Fibroblast of lung (primary cell): ENCODE results near the gene ERICH6B. TPM values are rescaled to one million over a fixed set of nuclear protein-coding genes. Genes with fewer than 3 reads are reported as not detected.

Experiments used
- DNase-seq, 2 donors: peaks; one replicate each; pipeline versions ENCODE4 v3.0.0 to v3.0.0-alpha.2; 2010; ENCODE audit warnings: low read depth in 2 of 2
- H2AFZ ChIP-seq: 2 replicates; pipeline ENCODE4 v1.5.1; 2012; ENCODE audit warnings: low read length, control low read depth, inconsistent platforms
- H3K27ac ChIP-seq: 2 replicates; pipeline ENCODE4 v1.5.1; 2011; ENCODE audit warnings: low read length, control low read depth; ENCODE audit not compliant: insufficient read depth
- H3K27me3 ChIP-seq: 2 replicates; pipeline ENCODE4 v1.5.1; 2011; ENCODE audit warnings: mild to moderate bottlenecking, low read length; ENCODE audit not compliant: control insufficient read depth, insufficient read depth
- H3K36me3 ChIP-seq: 2 replicates; pipeline ENCODE4 v1.5.1; 2011; ENCODE audit warnings: low read length; ENCODE audit not compliant: control insufficient read depth, insufficient read depth
- H3K4me1 ChIP-seq: 2 replicates; pipeline ENCODE4 v1.5.1; 2011; ENCODE audit warnings: low read length; ENCODE audit not compliant: control insufficient read depth, insufficient read depth; ENCODE audit errors: extremely low read depth
- H3K4me2 ChIP-seq: 2 replicates; pipeline ENCODE4 v1.5.1; 2011; ENCODE audit warnings: low read length, control low read depth; ENCODE audit not compliant: insufficient read depth; ENCODE audit errors: extremely low read depth
- H3K4me3 ChIP-seq, 4 experiments: fragments of 200-600 bp in 1 of 4; sonication (generic) in 1 of 4; replicated peaks in 1 of 4; 2 replicates each; pipeline ENCODE4 v1.5.1; 2011 to 2016; ENCODE audit warnings: low read length in 4 of 4, low read depth in 3 of 4, mild to moderate bottlenecking in 3 of 4, control low read depth in 2 of 4, inconsistent platforms in 1 of 4, mixed read lengths in 1 of 4; ENCODE audit not compliant: insufficient read depth in 1 of 4; ENCODE audit errors: control extremely low read depth in 1 of 4
- H3K79me2 ChIP-seq: 2 replicates; pipeline ENCODE4 v1.5.1; 2012; ENCODE audit warnings: mild to moderate bottlenecking, low read length, inconsistent platforms; ENCODE audit not compliant: control insufficient read depth, insufficient read depth
- H3K9ac ChIP-seq: 2 replicates; pipeline ENCODE4 v1.5.1; 2011; ENCODE audit warnings: mild to moderate bottlenecking, low read length, control low read depth; ENCODE audit not compliant: insufficient read depth
- H3K9me3 ChIP-seq: 2 replicates; pipeline ENCODE4 v1.5.1; 2012; ENCODE audit warnings: low read depth, low read length; ENCODE audit not compliant: control insufficient read depth, insufficient read depth
- H4K20me1 ChIP-seq: 2 replicates; pipeline ENCODE4 v1.5.1; 2011; ENCODE audit warnings: low read length; ENCODE audit not compliant: control insufficient read depth, insufficient read depth; ENCODE audit errors: extremely low read depth
- EZH2 ChIP-seq: IDR thresholded peaks from 2 replicates; pipeline ENCODE4 v1.5.1; 2012; ENCODE audit warnings: low read length, control low read depth, mild to moderate bottlenecking; ENCODE audit errors: missing control alignments
- polyA plus RNA-seq, 2 donors: library from polyadenylated mRNA; depleted of rRNA in 1 of 2; stranded (reverse) in 1 of 2; unstranded in 1 of 2; fragments of >200 nt; gene quantifications; 2 replicates each; pipeline ENCODE4 v1.2.1, GENCODE V29; 2011 to 2012; ENCODE audit warnings: missing spikeins in 1 of 2
- total RNA-seq: library from RNA; depleted of rRNA; stranded (reverse); fragments of >200 nt; gene quantifications from 2 replicates; pipeline ENCODE4 v1.2.1, GENCODE V29; 2014
- TF ChIP-seq, protein P1 (sequence below), 2 donors: IDR thresholded peaks in 1 of 2; conservative IDR thresholded peaks in 1 of 2; 1 replicate in 1 of 2; 2 replicates in 1 of 2; pipeline ENCODE4 v1.5.1; 2011 to 2012; ENCODE audit warnings: low read length in 2 of 2, control low read depth in 1 of 2, inconsistent platforms in 1 of 2, low read depth in 1 of 2, mild to moderate bottlenecking in 1 of 2

The ERICH6B gene
- total and polyA plus RNA-seq, 2 donors (not counting 1 experiment from before 2014, with no cell fraction given), result not detected

DNA sequence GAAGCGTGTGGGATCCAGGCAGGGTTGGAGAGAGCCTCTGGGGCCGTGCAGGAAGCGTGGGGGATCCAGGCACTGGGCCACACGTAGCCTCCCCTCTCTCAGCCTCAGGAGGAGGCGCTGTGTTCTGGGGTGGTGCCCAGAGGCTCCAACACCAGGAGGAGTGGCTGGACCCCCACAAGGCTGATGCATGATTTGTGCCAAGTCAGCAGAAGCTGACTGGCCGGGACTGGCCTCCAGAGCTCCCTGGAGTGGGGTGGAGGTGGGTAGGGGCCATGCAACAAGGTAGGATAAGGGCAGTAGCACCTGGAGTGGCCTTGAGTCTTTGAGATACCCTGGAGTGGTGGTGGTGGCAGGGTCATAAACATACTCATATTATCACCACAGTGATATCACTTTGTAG, 75.3 kb downstream of the ERICH6B start:
- Histone ChIP-seq H3K27me3 (no peaks in the 10 kb centered on the region), H2AFZ (no peak overlapping the region), H3K9ac (no peak overlapping the region), H3K79me2 (no peaks in the 10 kb centered on the region), H3K9me3 (no peaks in the 10 kb centered on the region), H3K4me3 (no peak overlapping the region), H3K4me1 (no peaks in the 10 kb centered on the region), H4K20me1 (no peaks in the 10 kb centered on the region), H3K36me3 (no peaks in the 10 kb centered on the region), H3K27ac (no peak overlapping the region), H3K4me2 (no peak overlapping the region)
- TF ChIP-seq, protein P1, sequence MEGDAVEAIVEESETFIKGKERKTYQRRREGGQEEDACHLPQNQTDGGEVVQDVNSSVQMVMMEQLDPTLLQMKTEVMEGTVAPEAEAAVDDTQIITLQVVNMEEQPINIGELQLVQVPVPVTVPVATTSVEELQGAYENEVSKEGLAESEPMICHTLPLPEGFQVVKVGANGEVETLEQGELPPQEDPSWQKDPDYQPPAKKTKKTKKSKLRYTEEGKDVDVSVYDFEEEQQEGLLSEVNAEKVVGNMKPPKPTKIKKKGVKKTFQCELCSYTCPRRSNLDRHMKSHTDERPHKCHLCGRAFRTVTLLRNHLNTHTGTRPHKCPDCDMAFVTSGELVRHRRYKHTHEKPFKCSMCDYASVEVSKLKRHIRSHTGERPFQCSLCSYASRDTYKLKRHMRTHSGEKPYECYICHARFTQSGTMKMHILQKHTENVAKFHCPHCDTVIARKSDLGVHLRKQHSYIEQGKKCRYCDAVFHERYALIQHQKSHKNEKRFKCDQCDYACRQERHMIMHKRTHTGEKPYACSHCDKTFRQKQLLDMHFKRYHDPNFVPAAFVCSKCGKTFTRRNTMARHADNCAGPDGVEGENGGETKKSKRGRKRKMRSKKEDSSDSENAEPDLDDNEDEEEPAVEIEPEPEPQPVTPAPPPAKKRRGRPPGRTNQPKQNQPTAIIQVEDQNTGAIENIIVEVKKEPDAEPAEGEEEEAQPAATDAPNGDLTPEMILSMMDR (conservative IDR thresholded peaks at IDR 0.05 in 1 of 2, IDR thresholded peaks at IDR 0.05 in 1 of 2; ENCODE audit: low read depth in 1 of 2, low read length in 2 of 2), result no peak
- DNase-seq, result no peak

DNA sequence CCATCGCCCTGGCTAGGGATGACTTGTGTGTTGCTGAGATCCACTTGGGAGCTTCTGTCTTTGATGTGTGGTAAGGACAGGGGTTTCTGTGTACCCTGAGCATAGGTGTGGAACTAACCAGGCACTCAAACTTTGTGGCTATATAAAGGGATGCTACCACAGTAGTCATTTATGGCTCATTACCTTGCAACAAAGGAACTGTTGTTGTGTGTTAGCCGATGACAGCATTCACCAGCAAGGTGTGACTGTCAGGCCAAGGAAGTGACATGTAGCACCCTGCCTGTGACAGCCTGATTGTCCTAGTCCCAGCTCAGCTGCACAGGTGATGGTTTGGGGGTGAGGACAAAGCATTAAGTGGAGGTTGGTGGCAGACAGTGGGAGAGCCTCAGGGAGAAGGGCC, 77.2 kb downstream of the ERICH6B start:
- H3K27me3 ChIP-seq, result no peaks in the 10 kb centered on the region
- H3K4me1 ChIP-seq, result no peaks in the 10 kb centered on the region
- no peak overlapping the region for H2AFZ ChIP-seq
- no peak for TF ChIP-seq EZH2
- TF ChIP-seq, protein P1 (conservative IDR thresholded peaks at IDR 0.05 in 1 of 2, IDR thresholded peaks at IDR 0.05 in 1 of 2; ENCODE audit: low read depth in 1 of 2, low read length in 2 of 2), result no peak
- H3K9me3 ChIP-seq, result no peaks in the 10 kb centered on the region
- no peak overlapping the region for H3K4me3 ChIP-seq
- H3K36me3 ChIP-seq, result peaks cover 5% of the 10 kb centered on the region
- H3K79me2 ChIP-seq, result no peaks in the 10 kb centered on the region
- H3K9ac ChIP-seq, result no peak overlapping the region
- no peaks in the 10 kb centered on the region for H4K20me1 ChIP-seq
- no peak overlapping the region for H3K4me2 ChIP-seq
- DNase-seq, result no peak
- H3K27ac ChIP-seq, result no peak overlapping the region

DNA sequence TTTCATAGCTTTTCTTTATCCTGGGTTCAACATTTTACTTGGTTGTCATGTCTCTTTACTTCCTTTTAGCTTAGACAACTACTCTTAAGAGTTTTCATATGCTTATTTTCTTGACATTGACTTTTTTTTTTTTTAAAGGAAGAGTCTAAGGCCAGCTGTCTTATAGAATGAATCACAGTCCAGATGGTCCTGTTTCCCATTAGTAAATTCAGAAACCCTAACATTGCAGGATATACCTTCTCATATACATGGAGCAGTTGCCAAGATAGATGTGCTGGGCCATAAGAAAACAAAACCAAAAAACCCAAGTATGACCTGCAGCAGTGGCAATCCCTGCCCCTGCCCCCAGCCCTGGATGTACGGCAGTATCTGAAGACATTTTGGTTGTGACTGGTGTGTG, 78.0 kb downstream of the ERICH6B start:
- Histone ChIP-seq H4K20me1 (no peaks in the 10 kb centered on the region), H3K4me1 (no peaks in the 10 kb centered on the region), H3K79me2 (no peaks in the 10 kb centered on the region), H3K4me3 (no peak overlapping the region), H3K36me3 (peaks cover 5% of the 10 kb centered on the region), H3K27ac (no peak overlapping the region), H2AFZ (no peak overlapping the region), H3K9me3 (no peaks in the 10 kb centered on the region), H3K27me3 (no peaks in the 10 kb centered on the region), H3K4me2 (no peak overlapping the region), H3K9ac (no peak overlapping the region)
- no peak for TF ChIP-seq EZH2
- TF ChIP-seq, protein P1 (conservative IDR thresholded peaks at IDR 0.05 in 1 of 2, IDR thresholded peaks at IDR 0.05 in 1 of 2; ENCODE audit: low read depth in 1 of 2, low read length in 2 of 2), result no peak
- peak in 1 of 2 donors; percentile 22 for DNase-seq
